GM12878 (cell line): Measurements from ENCODE around the gene HNRNPDL. TPM values are rescaled to one million over a fixed set of nuclear protein-coding genes. Genes with fewer than 3 reads are reported as not detected.
A peak's percentile ranks its signal among the peaks of the same experiment; 100 is the strongest.

ENCODE experiments used
- ATAC-seq: fragments of 200-7000 bp; cut with Tn5 transposase; 3 replicates; pipeline ENCODE4 v1.9.1; 2020; ENCODE audit warnings: mild to moderate bottlenecking, moderate library complexity
- BruUV-seq: library from RNA; stranded (reverse); fragments of 400-500 nt; replicated peaks from 2 replicates; lab custom pipeline; 2021; lab: Mats Ljungman, UMichigan
- CTCF ChIA-PET: fragments of 300-600 bp; sonication (Branson Sonifier 250); formaldehyde crosslinking; extraction: SDS; loops from one replicate; lab custom pipeline; 2021; ENCODE audit warnings: inconsistent platforms; lab: Yijun Ruan, JAX
- POLR2A ChIA-PET: fragments of 350-600 bp; formaldehyde crosslinking; extraction: SDS; loops from one replicate; lab custom pipeline; 2021; ENCODE audit warnings: inconsistent platforms; lab: Charles Lee
- RAD21 ChIA-PET: fragments of 300-600 bp; sonication (Branson Sonifier 250); formaldehyde crosslinking; loops from one replicate; lab custom pipeline; 2023; ENCODE audit warnings: antibody characterized with exemption; ENCODE audit not compliant: unreplicated experiment; lab: Charles Lee
- SMC1A ChIA-PET: fragments of 300-600 bp; sonication (Branson Sonifier 250); formaldehyde crosslinking; loops from one replicate; lab custom pipeline; 2023; ENCODE audit not compliant: unreplicated experiment, uncharacterized antibody; lab: Charles Lee
- DNase-seq: peaks from one replicate; pipeline ENCODE4 v3.0.0-alpha.2; 2011; ENCODE audit warnings: low read depth, low spot score
- FAIRE-seq: peaks from 3 replicates; lab custom pipeline; 2011; peaks lifted over from hg19 to GRCh38; lab: Jason Lieb, UNC
- H2AFZ ChIP-seq: 2 replicates; pipeline ENCODE4 v1.6.0; 2011; ENCODE audit warnings: low read depth, low read length, control low read depth; ENCODE audit not compliant: control insufficient read depth
- H3K27ac ChIP-seq: 2 replicates; pipeline ENCODE4 v1.5.1; 2011; ENCODE audit warnings: control low read depth; ENCODE audit not compliant: control insufficient read depth, insufficient read depth
- H3K27me3 ChIP-seq, 2 experiments: replicated peaks in 1 of 2; 2 replicates each; pipeline versions ENCODE4 v1.6.0 to v1.6.1; 2011; ENCODE audit warnings: low read length in 1 of 2; ENCODE audit not compliant: control insufficient read depth in 2 of 2, insufficient read depth in 2 of 2
- H3K36me3 ChIP-seq, 2 experiments: 2 replicates each; pipeline ENCODE4 v1.5.1; 2011; ENCODE audit warnings: low read length in 1 of 2; ENCODE audit not compliant: control insufficient read depth in 2 of 2, insufficient read depth in 2 of 2
- H3K4me1 ChIP-seq: 2 replicates; pipeline ENCODE4 v1.6.1; 2011; ENCODE audit warnings: mild to moderate bottlenecking, low read length, moderate library complexity, mixed read lengths; ENCODE audit not compliant: control insufficient read depth, insufficient read depth
- H3K4me2 ChIP-seq: 2 replicates; pipeline ENCODE4 v1.6.0; 2011; ENCODE audit warnings: control low read depth; ENCODE audit not compliant: control insufficient read depth, insufficient read depth
- H3K4me3 ChIP-seq: fragments of 200-600 bp; sonication (generic); 2 replicates; pipeline ENCODE4 v1.5.1; 2016
- H3K79me2 ChIP-seq: 2 replicates; pipeline ENCODE4 v1.6.0; 2011; ENCODE audit warnings: low read length; ENCODE audit not compliant: control insufficient read depth, insufficient read depth
- H3K9ac ChIP-seq: 2 replicates; pipeline ENCODE4 v1.8.0; 2011; ENCODE audit warnings: low read length, control low read depth, mixed read lengths; ENCODE audit not compliant: control insufficient read depth, insufficient read depth
- H3K9me3 ChIP-seq: replicated peaks from 3 replicates; pipeline ENCODE4 v1.5.1; 2011; ENCODE audit warnings: mild to moderate bottlenecking, low read length; ENCODE audit not compliant: control insufficient read depth, insufficient read depth
- H4K20me1 ChIP-seq: 2 replicates; pipeline ENCODE4 v1.6.0; 2011; ENCODE audit not compliant: control insufficient read depth, insufficient read depth
- GABPA ChIP-seq: IDR thresholded peaks from 2 replicates; pipeline ENCODE4 v1.6.1; 2014; ENCODE audit warnings: antibody characterized with exemption, low read depth, mild to moderate bottlenecking, inconsistent platforms
- KLF5 ChIP-seq: fragments of 450-650 bp; IDR thresholded peaks from 2 replicates; pipeline ENCODE4 v1.6.1; 2014; ENCODE audit warnings: mild to moderate bottlenecking; ENCODE audit not compliant: partially characterized antibody
- MEF2B ChIP-seq: fragments of 450-650 bp; IDR thresholded peaks from 2 replicates; pipeline ENCODE4 v1.6.1; 2018; ENCODE audit warnings: mild to moderate bottlenecking, moderate library complexity; ENCODE audit not compliant: partially characterized antibody, poor library complexity, severe bottlenecking
- NFYB ChIP-seq: IDR thresholded peaks from 2 replicates; pipeline ENCODE4 v1.6.1; 2011; ENCODE audit warnings: low read depth, mild to moderate bottlenecking, low read length, improper control_type of control experiment, moderate library complexity; ENCODE audit not compliant: insufficient read depth
- NKRF ChIP-seq: fragments of 450-650 bp; conservative IDR thresholded peaks from 2 replicates; pipeline ENCODE4 v1.6.1; 2017; ENCODE audit warnings: mild to moderate bottlenecking, moderate library complexity
- PAX5 ChIP-seq: IDR thresholded peaks from 2 replicates; pipeline ENCODE4 v1.6.1; 2011; ENCODE audit warnings: low read depth, low read length, borderline replicate concordance
- PBX3 ChIP-seq: IDR thresholded peaks from 2 replicates; pipeline ENCODE4 v1.6.1; 2011; ENCODE audit warnings: mild to moderate bottlenecking, low read depth, low read length, moderate library complexity; ENCODE audit not compliant: insufficient replicate concordance
- SIN3A ChIP-seq: IDR thresholded peaks from 2 replicates; pipeline ENCODE4 v1.6.1; 2012; ENCODE audit warnings: low read depth, low read length, improper control_type of control experiment
- SMAD1 ChIP-seq: fragments of 450-650 bp; IDR thresholded peaks from 2 replicates; pipeline ENCODE4 v1.6.1; 2018; ENCODE audit warnings: mild to moderate bottlenecking, low read depth; ENCODE audit not compliant: partially characterized antibody
- SMARCA5 ChIP-seq: fragments of 450-650 bp; IDR thresholded peaks from 2 replicates; pipeline ENCODE4 v1.6.1; 2017; ENCODE audit warnings: mild to moderate bottlenecking
- USF2 ChIP-seq: IDR thresholded peaks from 2 replicates; pipeline ENCODE4 v1.6.1; 2011; ENCODE audit warnings: low read depth, low read length, improper control_type of control experiment, borderline replicate concordance
- ZNF384 ChIP-seq: IDR thresholded peaks from 2 replicates; pipeline ENCODE4 v1.6.1; 2012; ENCODE audit warnings: low read depth, mild to moderate bottlenecking, low read length, improper control_type of control experiment, borderline replicate concordance
- WGBS: methylation state at CpG from one replicate; pipeline ENCODE4 v1.1.6; 2016; ENCODE audit warnings: low lambda C conversion rate; ENCODE audit not compliant: insufficient replicate concordance, insufficient coverage; ENCODE audit errors: missing lambda C conversion rate; 5-methylcytosine and 5-hydroxymethylcytosine counted together
- in situ Hi-C: fragments of 300-500 bp; cut with MboI; formaldehyde crosslinking; loops from 9 replicates; pipeline ENCODE4 v1.14.3; 2018; ENCODE audit warnings: mixed read lengths
- intact Hi-C: fragments of 100-400 bp; cut with micrococcal nuclease; formaldehyde crosslinking; loops from one replicate; pipeline ENCODE4 v1.14.2; 2022; ENCODE audit not compliant: unreplicated experiment
- polyA plus RNA-seq, 11 experiments: library from polyadenylated mRNA; depleted of rRNA in 4 of 11; unstranded in 6 of 11; stranded (reverse) in 5 of 11; fragments of >200 nt; fragmentation: Nextera tagmentation in 4 of 11; fragmentation: Illumina TruSeq in 1 of 11; extraction: Ambion mirVana in 4 of 11; extraction: Trizol in 1 of 11; gene quantifications; 1 replicate in 1 of 11; 2 replicates in 10 of 11; pipeline versions ENCODE4 v1.2.1 to v1.2.3, GENCODE V29; 2011 to 2016; ENCODE audit warnings: inconsistent platforms in 2 of 11, missing spikeins in 2 of 11, low read depth in 1 of 11
- total RNA-seq, 4 experiments: library from RNA; depleted of rRNA in 3 of 4; stranded (reverse); fragments of >200 nt in 3 of 4; fragmentation: Illumina TruSeq in 1 of 4; extraction: Trizol in 1 of 4; gene quantifications; 2 replicates each; pipeline versions ENCODE4 v1.2.1 to v1.2.3, GENCODE V29; 2013 to 2021

The HNRNPDL gene
- total and polyA plus RNA-seq, 10 of the 15 experiments (the other 5 are each of a cell fraction or from before 2014, with no cell fraction given): 217 to 510 (median 345) TPM

GRCh38 chr4:82433791-82434190 is 3.5 kb upstream of the HNRNPDL start:
- FAIRE-seq: no peak
- 69% methylated on average over 2 of the region's 2 CpGs for WGBS
- CTCF ChIA-PET: no interaction called here

More at GRCh38 chr4:82433791-82434190, 3.5 kb upstream of the HNRNPDL start:
- H4K20me1 ChIP-seq: no peaks in the 10 kb centered on the region
- no peaks in the 10 kb centered on the region for H3K9me3 ChIP-seq
- intact Hi-C loops: loop anchor here (10.0 kb wide), 1 partner anchor 581 kb away; the partner anchor contains the start of gene LIN54
- SMC1A ChIA-PET: interaction anchor here (0.6 kb wide), 1 partner anchor 680 kb away, joined by 4 read pairs; no protein-coding TSS in a partner anchor
- ATAC-seq: no peak
- RAD21 ChIA-PET: no interaction called here
- in situ Hi-C loops: no loop called here
- TF ChIP-seq NKRF: no peak
- TF ChIP-seq SMARCA5: no peak
- no peak for TF ChIP-seq MEF2B
- no peak for TF ChIP-seq ZNF384
- TF ChIP-seq GABPA: no peak
- no peak for TF ChIP-seq NFYB
- no peak for TF ChIP-seq SMAD1
- TF ChIP-seq PAX5: no peak
- TF ChIP-seq SIN3A: no peak
- TF ChIP-seq PBX3: no peak
- no peak for TF ChIP-seq USF2
- TF ChIP-seq KLF5: no peak
- no peak overlapping the region for H2AFZ ChIP-seq
- no peaks in the 10 kb centered on the region for H3K4me1 ChIP-seq
- no peak overlapping the region for H3K4me3 ChIP-seq
- peak overlapping the region; percentile 5; the same call in 1 of the 2 replicates for H3K4me2 ChIP-seq
- no peak for DNase-seq
- BruUV-seq: no TSS peak
- peaks cover under 1 to 2% of the 10 kb centered on the region in 2 experiments; a peak in 3 of 4 replicates for H3K36me3 ChIP-seq
- POLR2A ChIA-PET: no interaction called here
- H3K79me2 ChIP-seq: peaks cover 90% of the 10 kb centered on the region
- no peak overlapping the region for H3K9ac ChIP-seq
- no peak overlapping the region for H3K27ac ChIP-seq
- no peaks in the 10 kb centered on the region for H3K27me3 ChIP-seq
